Superior temporal gyrus (tissue), 1 donor: Measurements from ENCODE around the gene GNB2.

ENCODE experiments used
- DNase-seq: peaks from one replicate; pipeline ENCODE4 v3.0.0-alpha.2; 2016; ENCODE audit errors: extremely low spot score

The GNB2 gene

DNA sequence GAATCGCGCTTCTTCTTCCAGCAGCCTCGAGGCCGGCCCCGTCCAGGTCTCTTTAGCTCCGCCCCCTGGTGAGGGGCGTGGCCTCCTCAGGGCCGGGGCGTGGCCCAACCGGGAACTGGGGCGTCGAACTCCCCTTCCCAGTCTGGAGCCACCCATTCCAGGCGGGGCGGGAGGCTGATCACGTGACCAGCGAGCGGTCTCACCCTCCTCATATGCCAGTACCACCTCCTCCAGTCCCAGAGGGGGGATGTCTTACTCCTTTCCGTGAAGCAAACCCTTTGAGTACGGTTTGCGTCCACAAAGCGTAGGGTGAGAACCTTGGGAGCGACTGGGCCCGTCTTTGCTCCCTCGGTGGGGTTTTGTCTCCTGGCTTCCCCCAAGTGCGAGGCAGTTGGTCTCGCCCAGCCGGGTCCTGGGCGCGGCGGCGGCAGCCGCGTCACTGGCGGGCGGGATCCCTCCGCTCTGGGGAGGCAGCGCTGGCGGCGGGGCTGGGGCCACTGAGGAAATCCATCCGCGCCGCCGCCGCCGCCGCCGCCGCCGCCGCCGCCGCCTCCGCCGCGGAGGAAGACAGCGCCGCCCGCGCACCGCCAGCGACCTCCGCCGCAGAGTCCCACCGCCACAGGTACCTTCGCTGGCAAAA is at the start of gene GNB2:
Gene GNB2 (plus strand): TSS at position 439 of the 640 bp plus-strand sequence. CDS start 2,526 bp downstream, outside the sequence.
- peak; percentile 98 for DNase-seq

DNA sequence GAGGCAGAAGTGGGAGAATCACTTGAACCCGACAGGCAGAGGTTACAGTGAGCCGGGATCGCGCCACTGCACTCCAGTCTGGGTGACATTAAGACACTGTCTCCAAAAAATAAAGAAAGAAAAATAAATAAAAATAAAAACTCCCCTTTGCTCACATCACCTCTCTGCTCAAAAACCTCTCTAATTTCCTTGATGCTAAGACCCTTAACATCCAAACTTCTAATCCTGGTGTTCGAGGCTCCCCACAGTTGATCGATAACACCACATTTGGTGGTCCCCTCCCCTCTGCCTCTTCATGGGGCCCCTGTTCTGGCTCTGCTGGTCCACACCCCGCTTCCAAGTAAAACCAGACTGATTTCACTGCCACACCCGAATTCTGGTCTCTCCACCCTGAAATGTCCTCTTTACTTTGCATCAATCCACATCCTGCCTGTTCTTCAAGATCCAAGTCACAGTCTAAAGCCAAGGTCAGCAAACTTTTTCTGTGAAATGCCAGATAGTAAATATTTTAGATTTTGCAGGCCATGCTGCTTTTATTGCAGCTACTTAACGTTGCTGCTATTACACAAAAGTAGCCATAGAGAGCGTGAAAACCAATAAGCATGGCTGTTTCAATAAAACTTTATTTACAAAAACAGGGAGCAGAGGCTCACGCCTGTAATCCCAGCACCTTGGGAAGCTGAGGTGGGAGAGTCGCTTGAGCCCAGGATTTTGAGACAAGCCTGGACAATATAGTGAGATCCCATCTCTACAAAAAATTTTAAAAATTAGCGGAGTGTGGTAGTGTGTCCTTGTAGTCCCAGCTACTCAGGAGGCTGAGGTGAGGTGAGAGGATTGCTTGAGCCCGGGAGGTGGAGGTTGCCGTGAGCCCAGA is 49.4 kb upstream of the GNB2 start:
- DNase-seq, result no peak

DNA sequence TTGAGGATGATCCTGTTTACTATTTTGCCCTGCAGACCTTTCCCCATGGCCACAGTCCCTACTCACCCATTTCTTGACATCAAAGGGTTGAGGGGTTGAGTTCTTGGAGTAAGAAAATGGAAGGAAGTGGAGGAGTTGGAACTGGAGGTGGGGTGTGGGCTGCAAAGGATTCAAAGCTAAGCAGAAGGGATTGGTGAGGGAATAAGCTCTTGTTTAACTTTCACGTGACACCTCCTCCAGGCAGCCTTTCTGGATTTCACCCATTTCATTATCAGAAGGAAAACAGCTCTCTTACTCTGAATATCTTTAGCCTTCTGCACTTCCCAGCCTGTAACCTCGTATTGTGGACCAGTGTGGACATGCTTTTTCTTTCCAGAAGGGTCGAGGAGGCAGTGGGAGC is 47.5 kb upstream of the GNB2 start:
- no peak for DNase-seq

DNA sequence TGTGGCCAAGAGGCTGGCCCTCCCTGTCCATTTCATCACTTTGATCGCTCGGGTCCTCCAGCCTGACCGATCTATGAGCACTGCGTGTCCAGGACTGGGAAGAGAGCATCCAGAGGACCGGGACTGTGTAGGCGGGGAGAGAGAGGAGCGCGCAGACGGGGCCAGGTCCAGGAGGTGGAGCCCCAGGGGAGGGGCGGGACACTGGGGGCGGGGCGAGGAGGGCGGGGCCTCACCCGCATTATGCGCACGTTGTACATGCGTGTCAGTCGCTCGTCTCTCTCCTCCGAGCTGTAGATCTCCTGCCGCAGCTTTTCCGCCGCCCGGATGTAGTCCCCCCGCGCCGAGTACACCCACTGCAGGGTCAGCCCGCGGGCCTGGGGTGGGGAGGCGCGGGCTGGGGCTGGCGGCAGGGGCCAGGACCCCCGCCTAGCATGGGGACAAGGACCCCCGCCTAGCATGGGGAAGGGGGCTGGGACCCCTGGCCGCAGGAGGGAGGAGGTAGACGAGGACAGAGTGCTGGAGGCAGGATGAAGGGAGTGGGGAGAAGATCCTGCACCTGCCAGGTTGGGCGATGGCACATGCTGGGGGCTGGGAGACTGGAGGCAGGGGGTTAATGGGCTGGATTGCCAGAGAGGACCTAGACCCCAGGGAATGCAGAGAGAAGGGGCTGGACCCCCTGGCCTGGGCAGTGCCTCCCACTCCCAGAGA is 46.9 kb upstream of the GNB2 start:
- DNase-seq, result peak; percentile 38

GRCh38 chr7:100627238-100627549 is 46.3 kb upstream of the GNB2 start:
- DNase-seq, result no peak

- DNase-seq, result no peak
Observed at GRCh38 chr7:100629117-100629716, 44.3 kb upstream of the GNB2 start.

GRCh38 chr7:100630066-100630465 is 43.5 kb upstream of the GNB2 start:
- DNase-seq, result no peak

GRCh38 chr7:100632951-100633717 is 40.4 kb upstream of the GNB2 start:
- DNase-seq, result no peak

DNA sequence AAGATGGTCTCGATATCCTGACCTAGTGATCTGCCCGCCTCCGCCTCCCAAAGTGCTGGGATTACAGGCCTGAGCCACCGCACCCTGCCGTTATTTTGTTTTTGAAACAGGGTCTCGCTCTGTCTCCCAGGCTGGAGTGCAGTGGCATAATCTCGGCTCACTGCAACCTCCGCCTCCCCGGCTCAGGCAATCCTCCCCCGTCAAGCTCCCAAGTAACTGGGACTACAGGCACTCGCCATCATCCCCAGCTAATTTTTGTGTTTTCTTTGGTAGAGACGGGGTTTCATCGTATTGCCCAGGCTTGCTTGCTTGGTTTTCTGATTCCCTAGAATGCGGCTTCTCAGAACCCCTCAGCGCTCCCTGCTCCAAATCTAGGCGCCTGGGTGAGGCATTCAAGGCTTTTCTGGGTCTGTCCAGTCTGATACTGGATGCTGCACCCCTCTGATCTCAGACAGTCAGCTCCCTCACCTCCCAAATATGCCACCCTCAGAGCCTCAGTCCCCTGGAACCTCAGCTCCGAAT is 33.5 kb upstream of the GNB2 start:
- no peak for DNase-seq

GRCh38 chr7:100640517-100641440 is 32.8 kb upstream of the GNB2 start:
- no peak for DNase-seq

- no peak for DNase-seq
Observed at GRCh38 chr7:100641463-100641859, 32.1 kb upstream of the GNB2 start, which contains the start of gene TFR2. TSS of gene TFR2 (minus strand) at chr7:100641552. CDS start at chr7:100641509, 43 bp downstream.

DNA sequence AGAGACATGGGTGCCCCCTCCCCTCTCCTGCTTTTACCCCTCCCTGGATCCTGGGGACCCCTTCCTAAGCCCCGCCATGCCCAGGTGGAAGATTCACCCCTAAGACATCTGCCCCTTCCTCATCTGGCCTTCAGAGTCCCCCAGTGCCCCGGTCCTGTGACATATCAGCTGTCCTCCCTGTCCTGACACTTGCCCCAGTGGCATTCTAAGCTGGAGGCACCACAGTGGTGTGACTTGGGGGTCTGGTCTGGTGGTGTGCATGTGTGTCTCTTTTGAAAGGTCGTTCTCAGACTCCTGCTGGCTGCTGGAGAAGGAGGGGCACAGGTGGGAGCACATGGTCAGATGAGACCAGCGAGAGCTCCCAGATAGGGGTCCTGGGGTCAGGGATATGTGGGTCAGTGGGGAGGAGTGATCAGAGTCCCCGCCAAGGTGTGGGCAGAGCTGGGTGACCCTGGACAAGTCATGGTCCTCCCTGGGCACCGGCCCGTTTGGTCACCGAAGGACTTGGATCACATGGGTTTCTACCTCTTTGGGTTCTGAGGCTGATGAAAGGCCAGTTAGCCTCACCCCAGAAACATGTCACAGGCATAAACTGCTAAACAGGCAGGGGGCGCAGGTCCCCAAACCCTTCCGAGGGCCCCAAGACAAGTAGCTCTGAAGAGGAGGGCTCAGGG is 31.5 kb upstream of the GNB2 start:
- DNase-seq, result no peak

GRCh38 chr7:100642534-100642907 is 31.0 kb upstream of the GNB2 start:
- DNase-seq, result no peak

- DNase-seq, result no peak
Observed at GRCh38 chr7:100649826-100650565, 23.5 kb upstream of the GNB2 start.

GRCh38 chr7:100654908-100655831 is 18.4 kb upstream of the GNB2 start:
- no peak for DNase-seq

GRCh38 chr7:100655908-100656674 is 17.4 kb upstream of the GNB2 start, which contains the start of gene ACTL6B:
TSS of gene ACTL6B (minus strand) at chr7:100656448. CDS start at chr7:100656354, 94 bp downstream.
- DNase-seq, result peak; percentile 68
